HEK293 (cell line): ENCODE data around the gene PLK3.

Experiments
- KLF1 ChIP-seq: fragments of 450-650 bp; formaldehyde crosslinking; IDR thresholded peaks from 2 replicates; pipeline ENCODE4 v1.5.1; 2016; ENCODE audit warnings: missing biosample characterization, missing genetic modification characterization
- KLF17 ChIP-seq: fragments of 450-650 bp; formaldehyde crosslinking; IDR thresholded peaks from 2 replicates; pipeline ENCODE4 v1.5.1; 2016; ENCODE audit warnings: missing biosample characterization, missing genetic modification characterization
- MYNN ChIP-seq: fragments of 450-650 bp; formaldehyde crosslinking; IDR thresholded peaks from 2 replicates; pipeline ENCODE4 v1.5.1; 2016; ENCODE audit warnings: missing biosample characterization, missing genetic modification characterization, borderline replicate concordance
- MZF1 ChIP-seq: fragments of 450-650 bp; formaldehyde crosslinking; IDR thresholded peaks from 2 replicates; pipeline ENCODE4 v1.5.1; 2017; ENCODE audit warnings: missing biosample characterization, missing genetic modification characterization, borderline replicate concordance
- PBX3 ChIP-seq: sonication (generic); formaldehyde crosslinking; IDR thresholded peaks from 2 replicates; pipeline ENCODE4 v1.8.1; 2022; ENCODE audit warnings: mild to moderate bottlenecking, moderate library complexity, missing genetic modification reagents
- PRDM2 ChIP-seq: fragments of 450-650 bp; formaldehyde crosslinking; IDR thresholded peaks from 2 replicates; pipeline ENCODE4 v1.5.1; 2016; ENCODE audit warnings: missing biosample characterization, missing genetic modification characterization, borderline replicate concordance
- SETDB1 ChIP-seq: IDR thresholded peaks from one replicate; pipeline ENCODE4 v1.6.1; 2017; ENCODE audit warnings: mild to moderate bottlenecking, low read length, moderate library complexity, mixed read lengths; ENCODE audit not compliant: insufficient read length
- SP2 ChIP-seq: fragments of 450-650 bp; formaldehyde crosslinking; IDR thresholded peaks from 2 replicates; pipeline ENCODE4 v1.5.1; 2016; ENCODE audit warnings: missing biosample characterization, missing genetic modification characterization
- ZBTB26 ChIP-seq: fragments of 450-650 bp; formaldehyde crosslinking; optimal IDR thresholded peaks from 2 replicates; pipeline ENCODE3; 2016; ENCODE audit warnings: missing biosample characterization, mild to moderate bottlenecking, missing genetic modification characterization
- ZFHX2 ChIP-seq: fragments of 450-650 bp; formaldehyde crosslinking; conservative IDR thresholded peaks from 2 replicates; pipeline ENCODE4 v1.5.1; 2016; ENCODE audit warnings: missing biosample characterization, missing genetic modification characterization
- ZFP3 ChIP-seq: fragments of 450-650 bp; formaldehyde crosslinking; IDR thresholded peaks from 2 replicates; pipeline ENCODE4 v1.5.1; 2016; ENCODE audit warnings: low read depth, missing biosample characterization, missing genetic modification characterization
- ZNF175 ChIP-seq: fragments of 450-650 bp; formaldehyde crosslinking; IDR thresholded peaks from 2 replicates; pipeline ENCODE4 v1.5.1; 2016; ENCODE audit warnings: missing biosample characterization, missing genetic modification characterization
- ZNF280C ChIP-seq: fragments of 450-650 bp; formaldehyde crosslinking; IDR thresholded peaks from 2 replicates; pipeline ENCODE4 v1.5.1; 2016; ENCODE audit warnings: missing biosample characterization, missing genetic modification characterization
- ZNF324 ChIP-seq: fragments of 450-650 bp; formaldehyde crosslinking; IDR thresholded peaks from 2 replicates; pipeline ENCODE4 v1.5.1; 2016; ENCODE audit warnings: missing biosample characterization, missing genetic modification characterization
- ZNF423 ChIP-seq: fragments of 450-650 bp; formaldehyde crosslinking; IDR thresholded peaks from 2 replicates; pipeline ENCODE4 v1.5.1; 2016; ENCODE audit warnings: missing biosample characterization, missing genetic modification characterization
- ZNF449 ChIP-seq: fragments of 450-650 bp; formaldehyde crosslinking; IDR thresholded peaks from 2 replicates; pipeline ENCODE4 v1.5.1; 2017; ENCODE audit warnings: missing biosample characterization, mild to moderate bottlenecking, missing genetic modification characterization, moderate library complexity
- ZNF510 ChIP-seq: fragments of 450-650 bp; formaldehyde crosslinking; IDR thresholded peaks from 2 replicates; pipeline ENCODE4 v1.5.1; 2018; ENCODE audit warnings: mild to moderate bottlenecking, missing genetic modification characterization, missing biosample characterization; ENCODE audit not compliant: insufficient replicate concordance
- ZNF529 ChIP-seq: fragments of 450-650 bp; formaldehyde crosslinking; IDR thresholded peaks from 2 replicates; pipeline ENCODE4 v1.5.1; 2017; ENCODE audit warnings: missing genetic modification characterization, missing biosample characterization; ENCODE audit not compliant: insufficient replicate concordance
- ZNF544 ChIP-seq: fragments of 450-650 bp; formaldehyde crosslinking; IDR thresholded peaks from 2 replicates; pipeline ENCODE4 v1.5.0; 2017; ENCODE audit warnings: missing biosample characterization, missing genetic modification characterization
- ZNF677 ChIP-seq: fragments of 450-650 bp; IDR thresholded peaks from 2 replicates; pipeline ENCODE4 v1.5.0; 2018; ENCODE audit warnings: missing biosample characterization, mild to moderate bottlenecking, missing genetic modification characterization, moderate library complexity
- ZNF692 ChIP-seq: fragments of 450-650 bp; formaldehyde crosslinking; IDR thresholded peaks from 2 replicates; pipeline ENCODE4 v1.5.1; 2016; ENCODE audit warnings: missing biosample characterization, missing genetic modification characterization
- ZSCAN23 ChIP-seq: fragments of 450-650 bp; formaldehyde crosslinking; IDR thresholded peaks from 2 replicates; pipeline ENCODE4 v1.5.1; 2016; ENCODE audit warnings: missing biosample characterization, missing genetic modification characterization

PLK3 gene

GRCh38 chr1:44842862-44843655 lies 42.9 kb downstream of the PLK3 start, which contains the start of gene PTCH2 (continued):
- TF ChIP-seq ZFHX2 (tag by site-specific recombination) (peak; percentile 99), PRDM2 (tag by site-specific recombination) (no peak), KLF17 (tag by site-specific recombination) (peak; percentile 55; the same call in 1 of the 2 replicates), MZF1 (tag by site-specific recombination) (peak; percentile 58; the same call in 1 of the 2 replicates), ZSCAN23 (tag by site-specific recombination) (no peak), ZNF529 (tag by site-specific recombination) (no peak), MYNN (no peak), ZFP3 (no peak), ZNF677 (no peak), PBX3 (CRISPR knock-in tag) (no peak; the same call in 1 of the 2 replicates), ZNF692 (tag by site-specific recombination) (peak; percentile 94), SP2 (tag by site-specific recombination) (peak; percentile 73), ZNF510 (no peak), ZNF544 (tag by site-specific recombination) (no peak), ZNF423 (tag by site-specific recombination) (peak; percentile 92), ZNF449 (no peak; the same call in 1 of the 2 replicates), ZBTB26 (tag by site-specific recombination) (peak; percentile 92), ZNF175 (tag by site-specific recombination) (no peak), ZNF324 (0 out of 2 replicates have a peak, but pooled peaks have one; percentile 29), ZNF280C (tag by site-specific recombination) (no peak), KLF1 (tag by site-specific recombination) (peak; percentile 48; the same call in 1 of the 2 replicates), SETDB1 (no peak)
